H54 (cell line): ENCODE data around the gene GZF1.
A peak's percentile ranks its signal among the peaks of the same experiment; 100 is the strongest.
"Not testable (repeated sequence)": the region's sequence is repeated elsewhere in the genome, so short reads cannot be mapped to it uniquely, and the experiment has no call there.

Experiments used
- DNase-seq: peaks from one replicate; pipeline ENCODE4 v3.0.0; 2011; ENCODE audit warnings: low spot score, mixed read lengths; ENCODE audit not compliant: insufficient read length
- FAIRE-seq: peaks from 3 replicates; lab custom pipeline; 2011; peaks lifted over from hg19 to GRCh38; lab: Jason Lieb, UNC
- POLR2A ChIP-seq: IDR thresholded peaks from 2 replicates; pipeline ENCODE4 v1.6.1; 2011; ENCODE audit warnings: low read depth, mild to moderate bottlenecking, low read length

The GZF1 gene

DNA sequence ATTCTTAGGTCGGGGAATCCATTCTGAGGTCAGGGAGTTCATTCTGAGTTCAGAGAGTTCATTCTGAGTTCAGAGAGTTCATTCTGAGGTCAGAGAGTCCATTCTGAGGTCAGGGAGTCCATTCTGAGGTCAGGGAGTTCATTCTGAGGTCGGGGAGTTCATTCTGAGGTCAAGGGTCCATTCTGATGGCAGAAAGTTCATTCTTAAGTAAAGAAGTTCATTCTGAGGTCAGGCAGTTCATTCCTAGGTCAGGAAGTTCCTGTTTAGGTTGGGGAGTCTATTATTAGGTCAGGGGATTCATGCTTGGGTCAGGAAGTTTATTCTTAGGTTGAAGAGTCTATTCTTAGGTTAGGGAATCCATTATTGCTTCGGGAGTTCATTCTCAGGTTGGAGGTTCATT, 27.9 kb upstream of the GZF1 start:
- FAIRE-seq: no peak
- no peak for DNase-seq
- TF ChIP-seq POLR2A: no peak

DNA sequence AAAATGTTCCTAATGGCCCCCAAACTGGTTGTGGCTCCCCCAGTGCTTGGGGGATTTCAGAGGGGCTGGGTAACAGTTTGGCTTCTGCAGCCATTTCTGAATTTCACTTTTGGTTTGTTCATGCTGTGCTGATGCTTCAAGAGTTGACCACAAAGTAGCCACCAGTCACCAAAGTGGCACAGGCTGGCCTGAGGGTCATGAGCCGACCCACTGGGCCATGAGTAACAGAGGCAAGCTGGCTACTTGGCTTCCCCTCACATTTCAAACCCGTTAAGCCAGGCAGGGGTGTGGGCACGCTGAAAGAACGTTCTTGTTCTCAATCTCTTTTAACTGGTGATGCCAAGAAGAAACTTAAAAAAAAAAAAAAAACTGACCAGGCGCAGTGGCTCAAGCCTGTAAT, 26.5 kb upstream of the GZF1 start:
- no peak for DNase-seq
- TF ChIP-seq POLR2A: no peak
- no peak for FAIRE-seq

DNA sequence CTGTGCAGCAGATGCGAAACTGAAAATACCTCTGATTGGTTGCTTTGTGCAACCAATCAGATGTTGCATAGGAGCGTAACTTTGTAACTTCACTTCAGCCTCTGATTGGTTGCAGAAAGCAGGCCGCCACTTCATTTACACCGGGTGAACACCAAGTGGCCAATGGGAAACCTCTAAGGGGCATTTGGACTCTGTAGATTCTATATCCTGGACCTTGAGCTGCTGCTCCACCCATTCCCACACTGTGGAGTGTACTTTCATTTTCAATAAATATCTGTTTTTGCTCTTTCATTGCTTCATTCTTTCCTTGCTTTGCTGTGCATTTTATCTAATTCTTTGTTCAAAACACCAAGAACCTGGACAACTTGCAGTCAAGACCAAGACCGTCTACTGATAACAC, 25.5 kb upstream of the GZF1 start:
- DNase-seq (no peak), FAIRE-seq (no peak)
- TF ChIP-seq POLR2A: no peak

DNA sequence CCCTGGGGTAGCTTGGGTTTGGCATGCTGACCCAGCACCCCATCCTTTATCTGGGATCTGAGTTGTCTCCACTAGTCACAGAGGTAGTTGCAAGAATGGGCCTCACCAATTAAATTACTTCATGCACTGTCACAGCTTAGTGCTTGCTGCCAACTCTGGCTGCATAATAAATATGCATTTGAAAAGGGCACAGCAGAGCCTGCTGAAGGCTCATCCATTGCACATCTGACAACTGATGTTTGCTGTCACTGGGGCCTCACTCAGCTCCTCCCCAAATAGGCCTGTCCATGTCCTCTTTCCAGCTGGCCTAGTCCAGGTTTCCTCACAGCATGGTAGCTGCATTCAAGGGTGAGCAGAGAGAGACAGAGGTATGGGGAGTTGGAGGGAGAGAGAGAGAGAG, 24.7 kb upstream of the GZF1 start:
- no peak for DNase-seq
- no peak for FAIRE-seq
- no peak for TF ChIP-seq POLR2A

DNA sequence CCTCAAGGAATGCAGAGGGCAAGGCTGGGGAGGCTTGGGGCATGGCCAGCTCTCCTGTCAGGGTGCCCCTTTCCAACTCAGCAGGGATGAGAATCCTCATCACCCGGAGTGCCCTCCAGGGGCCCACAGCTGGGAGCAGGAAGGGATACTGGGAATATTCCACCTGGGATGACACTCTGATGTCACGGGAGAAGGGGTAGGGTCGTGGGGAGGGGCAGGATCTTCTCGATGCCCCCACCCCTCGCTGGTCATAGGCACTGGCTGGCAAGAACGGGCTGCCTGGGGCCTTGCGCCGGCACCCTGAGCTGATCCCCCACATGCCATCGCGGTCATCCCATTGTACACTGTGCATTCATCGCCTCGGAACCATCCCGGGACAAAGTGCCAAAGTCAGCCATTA, 22.0 kb upstream of the GZF1 start:
- FAIRE-seq (no peak), DNase-seq (no peak)
- no peak for TF ChIP-seq POLR2A

DNA sequence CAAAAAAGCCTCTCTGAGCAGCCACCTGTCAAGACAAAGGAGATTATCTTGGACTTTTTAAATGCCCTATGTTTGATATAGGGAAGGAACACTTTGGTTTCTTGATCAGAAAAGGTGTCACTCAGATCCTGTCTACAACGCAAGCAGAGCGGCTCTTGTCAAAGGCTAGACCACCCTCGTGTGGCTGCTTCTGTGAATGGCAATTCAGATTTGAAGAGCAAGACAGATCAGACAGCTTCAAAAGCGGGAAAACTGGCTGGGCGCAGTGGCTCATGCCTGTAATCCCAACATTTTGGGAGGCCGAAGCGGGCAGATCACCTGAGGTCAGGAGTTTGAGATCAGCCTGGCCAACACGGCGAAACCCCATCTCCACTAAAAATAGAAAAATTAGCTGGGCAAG, 21.5 kb upstream of the GZF1 start:
- FAIRE-seq (no peak), DNase-seq (peak; percentile 39)
- TF ChIP-seq POLR2A: no peak

DNA sequence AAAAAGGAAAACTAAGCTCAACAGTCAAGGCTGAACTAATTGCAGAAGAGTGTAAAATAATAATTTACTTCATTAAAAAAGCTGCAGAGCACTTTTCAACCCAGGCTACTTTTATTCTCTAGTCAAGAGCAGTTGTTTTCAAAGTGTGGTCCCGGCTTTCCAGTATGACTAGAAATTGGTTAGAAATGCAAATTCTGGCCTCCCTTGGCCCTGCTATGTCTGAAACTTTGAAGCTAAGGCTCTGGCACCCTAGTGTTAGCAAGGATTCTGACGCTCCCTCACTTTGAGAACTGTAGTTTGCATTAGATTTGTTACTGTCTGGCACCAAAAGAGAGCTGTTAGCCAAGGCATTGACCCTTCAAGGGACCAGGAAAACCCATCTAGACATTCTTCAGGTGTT, 20.9 kb upstream of the GZF1 start:
- no peak for FAIRE-seq
- no peak for DNase-seq
- no peak for TF ChIP-seq POLR2A

DNA sequence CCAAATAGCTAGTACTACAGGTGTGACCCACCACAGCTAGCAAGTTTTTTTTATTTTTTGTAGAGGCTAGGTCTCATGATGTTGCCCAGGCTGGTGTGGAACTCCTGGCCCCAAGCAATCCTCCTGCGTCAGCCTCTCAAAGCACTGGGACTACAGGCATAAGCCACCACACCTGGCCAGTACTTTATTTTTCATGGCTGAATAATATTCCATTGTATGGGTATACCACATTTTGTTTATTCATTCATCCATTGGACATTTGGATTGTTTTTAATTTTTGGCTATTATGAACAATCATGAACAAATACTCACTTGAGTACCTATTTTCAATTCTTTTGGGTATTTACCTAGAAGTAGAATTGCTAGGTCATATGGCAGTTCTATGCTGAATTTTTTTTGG, 18.4 kb upstream of the GZF1 start:
- FAIRE-seq (no peak), DNase-seq (no peak)
- TF ChIP-seq POLR2A: no peak

DNA sequence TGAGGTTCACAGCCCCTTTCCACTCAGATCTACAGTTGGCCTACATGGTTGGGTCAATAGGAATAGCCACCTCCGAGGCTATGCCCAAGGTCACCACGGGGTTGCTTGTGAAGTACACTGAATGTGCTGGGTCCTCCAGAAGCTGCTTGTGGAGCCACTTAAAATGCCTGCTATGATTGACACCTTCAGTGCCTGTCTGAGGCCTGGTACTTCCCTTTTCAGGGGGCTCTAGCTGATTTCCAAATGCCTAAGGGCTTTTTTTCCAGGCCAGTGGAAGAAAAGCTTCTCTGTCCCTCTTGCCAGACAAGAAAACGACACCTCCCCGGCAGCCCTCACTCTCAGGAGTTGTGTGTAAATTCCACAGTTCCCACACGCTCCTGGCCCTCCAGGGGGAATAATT, 17.6 kb upstream of the GZF1 start:
- TF ChIP-seq POLR2A: no peak
- DNase-seq: no peak
- no peak for FAIRE-seq

DNA sequence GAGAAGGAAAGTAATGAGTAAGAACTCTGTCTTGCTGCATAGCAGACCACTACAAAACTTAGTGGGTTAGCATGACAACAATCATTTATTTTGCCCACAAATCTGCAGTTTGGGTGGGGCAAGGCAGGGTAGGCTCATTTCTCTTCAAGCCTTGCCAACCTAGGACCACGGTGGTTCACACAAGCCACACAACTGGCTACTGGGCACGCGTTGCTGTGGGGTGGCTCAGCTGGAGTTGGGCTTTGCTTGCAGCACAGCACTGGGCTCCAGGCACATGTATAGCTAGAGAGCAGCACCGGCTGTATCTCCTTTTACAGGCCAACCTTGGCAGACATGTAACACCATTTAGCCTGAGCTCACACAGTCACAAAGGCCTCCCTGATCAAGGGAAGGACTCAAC, 16.0 kb upstream of the GZF1 start:
- no peak for TF ChIP-seq POLR2A
- DNase-seq: no peak
- FAIRE-seq: no peak

DNA sequence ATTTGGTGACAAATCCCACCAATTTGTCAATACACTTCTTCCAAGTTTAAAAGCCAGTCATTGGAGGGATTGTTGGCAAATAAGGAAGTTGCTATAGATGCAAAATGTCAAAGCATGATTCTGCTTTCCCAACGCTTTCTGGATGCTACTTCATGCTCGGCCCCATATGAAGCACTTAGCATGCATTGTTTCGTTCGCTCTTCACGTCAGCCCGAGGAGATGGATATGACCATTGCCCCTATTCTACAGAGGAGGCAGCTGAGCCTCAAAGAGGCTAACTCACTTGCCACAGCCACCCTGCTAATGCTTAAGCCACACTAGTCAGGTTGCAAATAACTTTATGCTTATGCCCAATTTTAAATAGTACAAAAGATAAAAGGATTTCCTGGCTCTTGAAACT, 14.2 kb upstream of the GZF1 start:
- TF ChIP-seq POLR2A: no peak
- FAIRE-seq (no peak), DNase-seq (no peak)

DNA sequence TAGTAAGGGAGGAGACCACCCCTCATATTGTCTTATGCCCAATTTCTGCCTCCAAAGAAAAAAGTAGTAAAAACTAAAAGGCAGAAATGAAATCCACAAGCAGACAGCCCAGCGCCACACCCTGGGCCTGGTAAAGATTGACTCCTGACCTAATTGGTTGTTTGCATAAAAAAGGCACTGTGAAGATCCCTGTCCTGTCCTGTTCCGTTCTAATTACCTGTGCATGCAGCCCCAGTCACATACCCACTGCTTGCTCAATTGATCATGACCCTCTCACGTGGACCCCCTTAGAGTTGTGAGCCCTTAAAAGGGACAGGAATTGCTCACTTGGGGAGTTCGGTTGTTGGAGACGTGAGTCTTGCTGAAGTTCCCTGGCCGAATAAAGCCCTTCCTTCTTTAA, 13.5 kb upstream of the GZF1 start:
- not testable (repeated sequence) for DNase-seq

DNA sequence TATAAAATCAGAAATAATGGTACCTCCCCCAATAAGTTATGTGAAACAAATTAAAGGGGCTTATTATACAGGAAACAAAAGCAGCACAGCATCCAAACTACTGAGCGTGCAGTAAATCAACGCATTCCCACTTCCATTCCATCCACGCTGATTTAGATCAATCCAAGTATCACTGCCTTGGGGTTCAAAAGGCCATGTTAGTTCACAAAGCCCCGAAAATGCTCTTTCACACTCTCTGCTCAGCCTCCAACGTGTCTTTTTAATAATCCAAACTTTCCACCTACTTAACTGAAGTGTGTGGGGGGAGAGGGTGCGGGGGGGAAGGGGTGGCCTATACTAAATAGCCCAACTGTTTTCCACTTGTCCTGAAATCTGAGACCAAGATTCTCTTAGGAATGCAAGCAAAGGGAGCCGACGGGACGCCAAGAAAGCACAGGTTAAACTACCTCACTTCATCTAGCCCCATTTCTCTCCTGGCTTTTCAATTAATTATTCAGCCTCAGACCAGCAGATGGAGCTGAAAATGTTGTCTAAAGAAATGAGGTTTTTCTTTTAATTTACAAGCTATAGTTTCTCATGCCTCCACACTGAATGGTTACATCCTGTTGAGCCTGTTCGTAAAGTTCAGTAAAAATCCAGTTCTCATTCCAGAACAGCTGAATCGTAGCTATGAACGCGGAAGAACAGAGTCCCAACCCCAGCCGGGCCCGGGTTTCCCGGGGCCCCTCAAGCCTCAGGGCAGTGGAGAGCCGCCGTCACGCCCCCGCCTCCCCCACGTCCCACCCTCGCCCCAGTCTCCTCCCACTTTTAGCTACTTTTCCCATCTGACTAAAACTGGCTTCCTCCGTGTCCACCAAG, 12.4 kb upstream of the GZF1 start:
- no peak for FAIRE-seq
- TF ChIP-seq POLR2A: no peak
- peak; percentile 69 for DNase-seq

More for the DNA sequence above, 13.5 kb upstream of the GZF1 start:
- not testable (repeated sequence) for FAIRE-seq

DNA sequence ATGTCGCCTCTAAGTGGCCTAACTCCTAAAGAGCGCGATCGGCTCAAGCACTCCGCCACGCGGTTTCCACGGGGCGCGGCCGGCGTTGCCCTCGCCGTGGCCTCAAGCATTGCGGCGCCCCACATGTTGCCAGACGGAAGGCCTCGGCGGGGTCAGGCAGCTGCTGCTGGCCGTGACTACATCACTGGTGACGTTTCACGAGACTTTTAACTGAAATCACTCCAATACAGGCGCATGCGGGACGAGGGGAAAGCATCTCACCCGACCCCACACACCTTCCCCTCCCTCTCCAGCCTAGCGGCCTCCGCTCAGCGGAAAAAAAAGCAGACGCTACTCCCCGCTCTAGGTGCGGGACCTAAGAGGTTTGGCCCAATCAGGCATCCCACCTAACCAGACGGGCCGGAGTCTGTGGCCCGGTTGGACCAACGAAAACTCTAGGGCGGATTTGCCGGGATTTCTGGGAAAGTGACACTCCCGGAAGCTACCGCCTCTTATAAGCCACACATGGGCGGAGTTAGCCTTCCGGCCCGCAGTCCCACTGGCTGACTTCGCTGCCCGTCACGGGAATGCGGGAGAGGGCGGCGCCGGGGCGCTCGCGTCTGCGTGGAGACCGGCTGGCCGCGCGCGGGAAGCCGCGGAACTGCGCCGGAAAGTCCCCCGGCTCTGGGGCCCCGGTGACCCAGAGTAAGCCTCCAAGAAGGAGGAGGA, 11.6 kb upstream of the GZF1 start, which contains the start of gene NXT1:
NXT1 (plus strand) TSS at position 596 of the 708 bp plus-strand sequence. CDS start 3,251 bp downstream, outside the sequence.
- FAIRE-seq (no peak), DNase-seq (peak; percentile 84)
- peak; percentile 68 for TF ChIP-seq POLR2A
